Measurements from ENCODE around the gene RTN1.

RTN1 gene

GRCh38 chr14:59870277-59871165 lies at the start of gene RTN1:
RTN1 (minus strand) TSS chr14:59870776; CDS start chr14:59870630, 146 bp downstream.
- CTCF ChIA-PET: interaction anchor here (1.3 kb wide), 1 partner anchor 26 kb away, joined by 3 read pairs; no protein-coding TSS in a partner anchor
- DNase-seq (ENCODE audit: extremely low spot score): peak; percentile 34

GRCh38 chr14:59920378-59920683 lies 49.8 kb upstream of the RTN1 start:
- CTCF ChIA-PET: no interaction called here
- no peak for TF ChIP-seq CTCF (IDR thresholded peaks at IDR 0.05; ENCODE audit: control extremely low read depth, extremely low read depth, low read depth, missing control alignments)
- POLR2A ChIA-PET: no interaction called here
- DNase-seq (ENCODE audit: extremely low spot score): peak; percentile 12

More at GRCh38 chr14:59870277-59871165, at the start of gene RTN1:
- TF ChIP-seq CTCF (IDR thresholded peaks at IDR 0.05; ENCODE audit: control extremely low read depth, extremely low read depth, low read depth, missing control alignments): no peak
- POLR2A ChIA-PET: no interaction called here

GRCh38 chr14:59919570-59920377 lies 49.2 kb upstream of the RTN1 start, which contains the start of gene LRRC9:
LRRC9 (plus strand) TSS chr14:59920144.
- ChIA-PET POLR2A (no interaction called here), CTCF (no interaction called here)
- DNase-seq (ENCODE audit: extremely low spot score): peak; percentile 17
- TF ChIP-seq CTCF (IDR thresholded peaks at IDR 0.05; ENCODE audit: control extremely low read depth, extremely low read depth, low read depth, missing control alignments): no peak

GRCh38 chr14:59918824-59919569 lies 48.4 kb upstream of the RTN1 start:
- peak; percentile 42 for DNase-seq (ENCODE audit: extremely low spot score)
- ChIA-PET CTCF (interaction anchor here (0.9 to 1.4 kb wide), 4 partner anchors 8 to 286 kb away, joined by 3 to 9 read pairs (median 4); no protein-coding TSS in a partner anchor), POLR2A (no interaction called here)
- no peak for TF ChIP-seq CTCF (IDR thresholded peaks at IDR 0.05; ENCODE audit: control extremely low read depth, extremely low read depth, low read depth, missing control alignments)

- ChIA-PET POLR2A (no interaction called here), CTCF (interaction anchor here (1.4 kb wide), 1 partner anchor 12 kb away, joined by 3 read pairs; no protein-coding TSS in a partner anchor)
- TF ChIP-seq CTCF (IDR thresholded peaks at IDR 0.05; ENCODE audit: control extremely low read depth, extremely low read depth, low read depth, missing control alignments): no peak
- no peak for DNase-seq (ENCODE audit: extremely low spot score)
Measured at GRCh38 chr14:59913187-59913586, 42.6 kb upstream of the RTN1 start.

GRCh38 chr14:59912443-59912842 lies 41.9 kb upstream of the RTN1 start:
- ChIA-PET CTCF (interaction anchor here (1.4 kb wide), 1 partner anchor 11 kb away, joined by 3 read pairs; no protein-coding TSS in a partner anchor), POLR2A (no interaction called here)
- DNase-seq (ENCODE audit: extremely low spot score): no peak
- no peak for TF ChIP-seq CTCF (IDR thresholded peaks at IDR 0.05; ENCODE audit: control extremely low read depth, extremely low read depth, low read depth, missing control alignments)
